SK-N-MC (cell line): ENCODE measurements around the gene ZMIZ1.

ENCODE experiments used
- DNase-seq: peaks from one replicate; pipeline ENCODE4 v3.0.0-alpha.2; 2011; ENCODE audit warnings: low read depth, low spot score
- H3K27ac ChIP-seq: fragments of 200-600 bp; sonication (generic); 2 replicates; pipeline ENCODE4 v1.5.1; 2016; ENCODE audit warnings: mixed run types
- H3K36me3 ChIP-seq: fragments of 200-600 bp; sonication (generic); 2 replicates; pipeline ENCODE4 v1.6.1; 2017; ENCODE audit warnings: antibody characterized with exemption, low read length, mixed read lengths; ENCODE audit not compliant: insufficient read depth
- H3K4me3 ChIP-seq: fragments of 200-600 bp; sonication (generic); 2 replicates; pipeline ENCODE4 v1.5.1; 2016
- H3K9ac ChIP-seq: fragments of 200-600 bp; sonication (generic); 2 replicates; pipeline ENCODE4 v1.8.0; 2017; ENCODE audit warnings: mixed run types, mixed read lengths; ENCODE audit not compliant: insufficient read length
- H3K9me3 ChIP-seq: fragments of 200-600 bp; sonication (generic); 2 replicates; pipeline ENCODE4 v1.6.1; 2017; ENCODE audit warnings: low read depth, mild to moderate bottlenecking, antibody characterized with exemption, low read length, moderate library complexity, mixed read lengths
- EZH2 ChIP-seq: fragments of 200-600 bp; sonication (generic); IDR thresholded peaks from one replicate; pipeline ENCODE4 v1.6.1; 2017; ENCODE audit warnings: antibody characterized with exemption
- FOXP2 ChIP-seq: optimal IDR thresholded peaks from 2 replicates; pipeline ENCODE3; 2011; ENCODE audit warnings: mild to moderate bottlenecking, moderate library complexity; ENCODE audit not compliant: insufficient read depth; ENCODE audit errors: extremely low read length, control extremely low read depth
- POLR2AphosphoS5 ChIP-seq: IDR thresholded peaks from 2 replicates; pipeline ENCODE4 v1.6.1; 2012; ENCODE audit warnings: mild to moderate bottlenecking, low read depth, low read length, borderline replicate concordance

The ZMIZ1 gene

DNA sequence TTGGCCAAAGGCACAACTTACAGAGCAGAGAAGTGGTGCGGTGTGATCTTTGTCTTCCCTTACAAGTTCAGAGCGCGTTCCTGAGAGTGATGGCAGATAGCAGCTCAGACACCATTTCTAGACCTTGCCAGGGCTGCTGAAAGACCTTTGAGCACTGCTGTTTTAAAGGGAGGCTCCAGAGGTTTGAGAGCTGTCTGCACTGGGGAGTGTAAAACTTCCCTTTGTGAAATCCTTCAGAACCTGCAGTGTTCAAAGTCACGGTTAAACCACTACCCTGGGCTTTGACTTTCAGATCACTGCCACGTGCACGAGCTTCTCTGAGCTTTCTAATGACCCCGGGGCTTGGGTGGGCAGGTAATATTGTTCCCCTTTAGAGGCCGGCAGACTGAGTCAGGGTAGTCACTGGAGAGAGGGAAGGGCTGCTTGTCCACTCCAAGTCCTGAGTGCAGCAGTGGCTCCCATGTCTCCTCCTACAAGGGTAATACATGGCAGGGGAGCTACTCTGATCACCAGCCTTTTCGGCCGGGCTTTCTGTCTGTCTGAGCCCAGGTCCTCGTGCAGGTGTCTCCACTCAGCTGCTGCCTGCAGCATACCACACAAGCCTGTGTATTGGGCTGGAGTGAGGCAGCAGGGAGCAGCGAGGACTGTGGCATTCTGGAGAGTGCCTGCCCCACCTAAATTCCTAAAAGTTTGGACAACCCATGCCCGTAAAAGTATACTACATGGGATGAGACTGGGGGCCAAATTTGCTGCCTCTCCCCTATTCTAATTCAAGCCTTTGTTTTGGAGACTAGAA lies 63.3 kb downstream of the ZMIZ1 start:
- H3K9ac ChIP-seq = no peak overlapping the region
- TF ChIP-seq POLR2AphosphoS5 = no peak
- TF ChIP-seq FOXP2 = no peak
- TF ChIP-seq EZH2 = no peak
- no peaks in the 10 kb centered on the region for H3K36me3 ChIP-seq
- no peaks in the 10 kb centered on the region for H3K9me3 ChIP-seq
- H3K27ac ChIP-seq = no peak overlapping the region
- no peak overlapping the region for H3K4me3 ChIP-seq
- no peak for DNase-seq

DNA sequence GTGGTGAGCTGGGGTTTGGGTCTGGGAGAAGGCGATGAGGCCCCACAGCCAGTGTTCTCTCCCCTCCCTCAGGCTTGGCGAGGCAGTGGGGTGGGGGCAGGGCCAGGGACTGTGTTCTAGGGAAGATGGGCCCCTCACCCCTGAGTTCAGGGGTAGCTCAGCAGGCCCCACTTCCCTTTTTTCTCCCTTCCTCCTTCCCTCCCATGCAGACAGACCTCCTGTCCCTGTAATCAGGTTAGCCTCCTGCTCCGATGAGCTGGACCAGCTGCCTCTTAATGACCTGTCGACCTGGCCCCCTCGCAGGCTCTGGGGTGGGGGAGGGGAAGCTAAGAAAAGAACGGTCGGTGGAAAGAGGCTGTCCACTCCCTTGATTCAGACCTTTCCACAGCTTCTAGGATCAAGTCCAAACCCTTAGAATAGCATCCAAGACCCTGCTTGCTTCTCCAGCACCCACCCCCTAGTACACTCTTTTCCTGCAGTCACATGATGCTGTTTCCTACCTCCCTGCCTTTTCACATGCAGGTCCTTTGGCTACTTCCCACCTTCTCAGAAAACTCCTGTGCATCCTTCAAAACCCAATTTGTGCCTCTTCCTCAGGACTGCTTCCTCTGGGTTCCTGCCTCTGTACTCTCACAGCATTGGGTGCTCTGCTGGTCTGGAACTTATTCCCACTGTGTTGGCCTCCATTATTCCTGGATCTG lies 64.1 kb downstream of the ZMIZ1 start:
- DNase-seq = no peak
- no peaks in the 10 kb centered on the region for H3K36me3 ChIP-seq
- no peaks in the 10 kb centered on the region for H3K9me3 ChIP-seq
- no peak overlapping the region for H3K4me3 ChIP-seq
- TF ChIP-seq EZH2 = no peak
- no peak for TF ChIP-seq POLR2AphosphoS5
- TF ChIP-seq FOXP2 = no peak
- H3K27ac ChIP-seq = no peak overlapping the region
- no peak overlapping the region for H3K9ac ChIP-seq

DNA sequence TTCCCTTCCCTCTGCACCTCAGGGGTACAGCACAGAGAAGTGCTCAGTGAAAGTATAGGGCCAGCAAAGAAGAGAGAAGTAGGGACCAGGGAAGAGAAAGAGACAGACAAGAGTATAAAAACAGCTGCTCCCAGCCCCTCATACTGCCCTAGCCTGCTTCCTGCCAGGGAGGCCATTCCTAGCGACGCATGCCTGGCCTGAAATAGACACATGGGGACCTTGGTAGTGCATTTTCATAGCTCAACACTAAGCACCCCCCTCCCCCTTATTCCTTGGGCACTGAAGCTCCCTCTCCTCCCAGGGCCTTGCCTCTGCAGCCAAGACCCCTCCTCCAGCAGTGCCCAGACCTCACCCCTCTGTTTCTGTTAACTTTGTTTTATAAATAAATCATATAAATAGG lies 64.7 kb downstream of the ZMIZ1 start:
- Histone ChIP-seq H3K27ac (no peak overlapping the region), H3K36me3 (no peaks in the 10 kb centered on the region), H3K9ac (no peak overlapping the region), H3K4me3 (no peak overlapping the region), H3K9me3 (no peaks in the 10 kb centered on the region)
- DNase-seq = no peak
- TF ChIP-seq EZH2 = no peak
- no peak for TF ChIP-seq POLR2AphosphoS5
- no peak for TF ChIP-seq FOXP2

DNA sequence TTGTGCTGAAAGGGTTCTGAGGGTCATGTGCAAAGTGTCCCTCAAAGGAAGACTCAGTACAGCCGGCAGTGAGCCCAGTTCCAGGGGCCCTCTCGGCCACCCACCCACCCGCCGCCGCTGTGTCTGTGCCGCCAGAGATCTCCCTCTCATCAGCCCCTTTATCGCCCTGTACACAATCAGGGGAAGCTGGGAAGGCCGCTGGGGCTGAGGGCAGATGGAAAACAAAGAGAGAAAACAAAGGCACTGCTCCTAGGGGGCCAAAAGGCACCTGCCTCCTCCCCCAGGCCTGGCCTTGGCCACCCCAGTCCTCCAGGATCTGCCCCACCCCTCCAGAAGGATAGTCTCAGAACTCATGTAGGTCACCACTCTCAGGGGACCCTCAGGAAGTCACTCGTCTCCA lies 67.0 kb downstream of the ZMIZ1 start:
- Histone ChIP-seq H3K9ac (no peak overlapping the region), H3K9me3 (no peaks in the 10 kb centered on the region), H3K36me3 (no peaks in the 10 kb centered on the region), H3K4me3 (no peak overlapping the region), H3K27ac (no peak overlapping the region)
- no peak for TF ChIP-seq EZH2
- TF ChIP-seq POLR2AphosphoS5 = no peak
- no peak for TF ChIP-seq FOXP2
- DNase-seq = no peak

DNA sequence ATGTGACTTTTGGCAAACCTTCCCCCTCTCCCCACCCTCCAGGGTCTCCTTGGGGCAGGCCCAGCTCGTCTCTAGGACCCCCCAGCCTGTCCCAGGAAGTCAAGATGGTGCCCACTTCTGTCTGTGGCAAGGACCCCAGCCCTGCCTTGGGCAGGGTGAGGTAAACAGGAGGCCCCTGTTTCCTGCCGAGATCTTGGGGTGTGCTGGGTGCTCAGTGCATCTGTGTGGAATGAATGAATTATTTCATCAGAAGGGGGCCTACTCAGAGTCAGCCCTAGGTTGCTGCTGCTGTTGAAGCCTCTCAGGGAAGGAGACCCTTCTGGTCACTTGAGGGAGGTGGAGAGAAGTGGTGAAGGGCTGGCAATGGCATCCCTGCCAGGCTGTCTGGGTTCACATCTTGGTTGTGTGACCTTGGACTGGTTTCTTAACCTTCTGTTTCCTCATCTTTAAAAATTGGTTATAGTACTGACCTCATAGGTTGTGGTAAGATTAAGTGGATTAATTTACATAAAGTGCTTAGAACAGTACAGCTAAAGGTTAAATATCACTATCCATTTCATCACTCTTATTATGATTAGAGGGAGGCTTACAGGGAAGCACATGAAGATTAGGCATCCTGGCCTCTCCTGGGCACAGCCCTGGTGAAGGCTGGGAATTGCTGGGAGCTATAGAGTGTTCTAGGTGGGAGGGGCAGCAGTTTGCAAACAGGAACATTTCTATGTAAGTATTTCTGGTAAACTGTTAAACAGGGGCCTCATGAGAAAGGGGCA lies 67.7 kb downstream of the ZMIZ1 start:
- DNase-seq = no peak
- no peak overlapping the region for H3K9ac ChIP-seq
- no peak overlapping the region for H3K4me3 ChIP-seq
- H3K36me3 ChIP-seq = no peaks in the 10 kb centered on the region
- no peak overlapping the region for H3K27ac ChIP-seq
- no peaks in the 10 kb centered on the region for H3K9me3 ChIP-seq
- no peak for TF ChIP-seq FOXP2
- TF ChIP-seq POLR2AphosphoS5 = no peak
- TF ChIP-seq EZH2 = no peak

DNA sequence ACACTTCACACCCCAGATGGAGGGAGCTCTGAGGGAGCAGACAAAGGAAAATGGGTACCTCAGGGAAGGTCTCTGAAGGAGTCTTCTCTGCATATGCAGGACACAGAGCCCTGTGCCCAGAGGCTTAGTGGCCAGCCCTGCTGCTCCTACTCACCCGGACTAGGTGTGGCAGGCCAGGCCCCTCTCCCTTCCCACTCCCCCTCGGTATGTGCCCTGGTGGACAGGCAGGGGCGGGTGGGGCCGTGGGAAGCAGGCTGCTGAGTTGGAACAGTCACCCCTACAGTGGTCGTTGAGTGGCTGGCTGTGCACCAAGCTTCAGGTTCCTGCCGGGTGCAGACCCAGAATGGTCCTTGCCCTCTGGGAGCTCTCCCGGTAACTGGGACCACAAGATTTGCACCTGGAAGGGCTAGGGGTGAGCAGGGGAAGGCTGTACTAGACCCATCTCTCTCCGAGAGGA lies 68.6 kb downstream of the ZMIZ1 start:
- H3K36me3 ChIP-seq = no peaks in the 10 kb centered on the region
- no peak overlapping the region for H3K9ac ChIP-seq
- H3K27ac ChIP-seq = no peak overlapping the region
- DNase-seq = no peak
- TF ChIP-seq FOXP2 (no peak), POLR2AphosphoS5 (no peak), EZH2 (no peak)
- no peak overlapping the region for H3K4me3 ChIP-seq
- no peaks in the 10 kb centered on the region for H3K9me3 ChIP-seq

DNA sequence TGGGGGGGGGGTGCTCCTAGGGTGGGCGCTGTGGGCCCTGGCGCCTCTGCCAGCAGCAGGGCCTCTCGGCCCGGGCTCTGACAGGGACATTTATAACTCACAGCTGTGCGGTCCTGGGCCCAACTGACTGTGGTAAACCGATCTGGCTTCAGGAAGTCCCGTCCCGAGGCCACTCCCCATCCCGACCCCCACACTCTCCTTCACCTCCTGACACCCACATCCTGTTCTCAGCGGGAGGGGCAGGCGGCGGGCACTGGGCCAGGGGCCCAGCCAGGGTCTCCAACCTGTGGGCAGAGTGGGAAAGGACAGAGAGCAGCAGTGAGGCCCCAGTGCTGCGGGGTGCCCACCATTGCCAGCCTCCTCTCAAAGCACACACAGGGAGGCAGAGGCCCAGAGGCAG lies 69.1 kb downstream of the ZMIZ1 start:
- no peak overlapping the region for H3K27ac ChIP-seq
- no peak for DNase-seq

More for the DNA sequence above, 69.1 kb downstream of the ZMIZ1 start:
- no peaks in the 10 kb centered on the region for H3K36me3 ChIP-seq
- H3K4me3 ChIP-seq = no peak overlapping the region
- H3K9me3 ChIP-seq = no peaks in the 10 kb centered on the region
- TF ChIP-seq FOXP2 (no peak), EZH2 (no peak), POLR2AphosphoS5 (no peak)
- H3K9ac ChIP-seq = no peak overlapping the region
